K562 (cell line): Measurements from ENCODE around the gene C3AR1. TPM values are rescaled to one million over a fixed set of nuclear protein-coding genes. Genes with fewer than 3 reads are reported as not detected.

Experiments used
- ATAC-seq: fragments of 200-7000 bp; cut with Tn5 transposase; 3 replicates; pipeline ENCODE4 v1.9.1; 2020; ENCODE audit warnings: moderate library complexity
- BruUV-seq: library from RNA; stranded (reverse); fragments of 400-500 nt; replicated peaks from 2 replicates; lab custom pipeline; 2021; lab: Mats Ljungman, UMichigan
- CTCF ChIA-PET: fragments of 300-600 bp; formaldehyde crosslinking; extraction: SDS; loops from one replicate; lab custom pipeline; 2021; ENCODE audit warnings: low intra/inter-chr PET ratio; lab: Yijun Ruan, JAX
- POLR2A ChIA-PET: fragments of 300-600, 350-650 bp; sonication (Branson Sonifier 250); formaldehyde crosslinking; extraction: SDS; loops from one replicate; lab custom pipeline; 2021; ENCODE audit warnings: antibody characterized with exemption, inconsistent platforms; lab: Yijun Ruan, JAX
- DNase-seq, 4 experiments: peaks; one replicate each; pipeline versions ENCODE4 v3.0.0 to v3.0.0-alpha.2; 2011 to 2018; ENCODE audit warnings: low spot score in 3 of 4, mixed read lengths in 3 of 4; ENCODE audit errors: extremely low read depth in 1 of 4
- FAIRE-seq: peaks from 2 replicates; lab custom pipeline; 2011; peaks lifted over from hg19 to GRCh38; lab: Jason Lieb, UNC
- H2AFZ ChIP-seq: 2 replicates; pipeline ENCODE4 v1.6.0; 2011; ENCODE audit warnings: low read depth, low read length, control low read depth, inconsistent platforms
- H3K27ac ChIP-seq: fragments of 200-600 bp; 3 replicates; pipeline ENCODE4 v1.8.0; 2011; ENCODE audit warnings: low read depth, mild to moderate bottlenecking, control low read depth, inconsistent platforms, low read length, moderate library complexity, mixed read lengths; ENCODE audit errors: extremely low read depth
- H3K27me3 ChIP-seq, 2 experiments: fragments of 300-600 bp in 1 of 2; 2 replicates in 1 of 2; 3 replicates in 1 of 2; pipeline versions ENCODE4 v1.6.0 to v1.8.0; 2011; ENCODE audit warnings: inconsistent platforms in 2 of 2, low read length in 2 of 2, mild to moderate bottlenecking in 1 of 2, mixed read lengths in 1 of 2, moderate library complexity in 1 of 2; ENCODE audit not compliant: control insufficient read depth in 2 of 2, insufficient read depth in 2 of 2
- H3K36me3 ChIP-seq: fragments of 300-600 bp; 3 replicates; pipeline ENCODE4 v1.8.0; 2011; ENCODE audit warnings: mild to moderate bottlenecking, low read length, inconsistent platforms; ENCODE audit not compliant: control insufficient read depth, insufficient read depth
- H3K4me1 ChIP-seq, 2 experiments: fragments of 200-600 bp in 1 of 2; replicated peaks in 1 of 2; 2 replicates in 1 of 2; 3 replicates in 1 of 2; pipeline versions ENCODE4 v1.5.1 to v1.8.0; 2011; ENCODE audit warnings: inconsistent platforms in 2 of 2, low read length in 2 of 2, mild to moderate bottlenecking in 1 of 2, mixed read lengths in 1 of 2, moderate library complexity in 1 of 2; ENCODE audit not compliant: control insufficient read depth in 2 of 2, insufficient read depth in 2 of 2
- H3K4me2 ChIP-seq: 2 replicates; pipeline ENCODE4 v1.6.1; 2011; ENCODE audit warnings: low read length, control low read depth, inconsistent platforms, mixed read lengths; ENCODE audit not compliant: insufficient read depth
- H3K4me3 ChIP-seq: fragments of 200-600 bp; sonication (generic), shearing (Covaris generic); 2 replicates; pipeline ENCODE4 v1.5.1; 2016; ENCODE audit warnings: control low read depth, inconsistent platforms
- H3K79me2 ChIP-seq: fragments of 200-600 bp; 3 replicates; pipeline ENCODE4 v1.8.0; 2011; ENCODE audit warnings: low read length, inconsistent platforms; ENCODE audit not compliant: control insufficient read depth, insufficient read depth
- H3K9ac ChIP-seq, 2 experiments: 2 replicates each; pipeline versions ENCODE4 v1.6.0 to v1.6.1; 2011; ENCODE audit warnings: low read depth in 2 of 2, low read length in 2 of 2, control low read depth in 1 of 2, inconsistent platforms in 1 of 2, mild to moderate bottlenecking in 1 of 2, mixed read lengths in 1 of 2; ENCODE audit not compliant: insufficient read depth in 1 of 2
- H3K9me1 ChIP-seq: one replicate; pipeline ENCODE4 v1.6.0; 2011; ENCODE audit warnings: inconsistent platforms, mild to moderate bottlenecking, low read length, moderate library complexity; ENCODE audit not compliant: control insufficient read depth, insufficient read depth
- H3K9me3 ChIP-seq: replicated peaks from 2 replicates; pipeline ENCODE4 v1.5.1; 2011; ENCODE audit warnings: low read depth, low read length, inconsistent platforms; ENCODE audit not compliant: control insufficient read depth, insufficient read depth
- H4K20me1 ChIP-seq: replicated peaks from 2 replicates; pipeline ENCODE4 v1.6.1; 2011; ENCODE audit warnings: low read length, inconsistent platforms, mixed read lengths; ENCODE audit not compliant: control insufficient read depth, insufficient read depth
- ADNP ChIP-seq: fragments of 200-800 bp; sonication (Bioruptor generic); IDR thresholded peaks from 2 replicates; pipeline ENCODE4 v1.6.1; 2016; ENCODE audit warnings: missing genetic modification characterization, missing compliant biosample characterization
- EGR1 ChIP-seq: fragments of 450-650 bp; conservative IDR thresholded peaks from 2 replicates; pipeline ENCODE4 v1.6.1; 2017; ENCODE audit warnings: mild to moderate bottlenecking
- HLTF ChIP-seq: fragments of 450-650 bp; IDR thresholded peaks from 2 replicates; pipeline ENCODE4 v1.6.1; 2016
- MAFF ChIP-seq: IDR thresholded peaks from 2 replicates; pipeline ENCODE4 v1.6.1; 2012; ENCODE audit warnings: low read length, improper control_type of control experiment
- NUFIP1 ChIP-seq: fragments of 450-650 bp; IDR thresholded peaks from 2 replicates; pipeline ENCODE4 v1.6.1; 2018; ENCODE audit not compliant: partially characterized antibody
- SMC3 ChIP-seq: conservative IDR thresholded peaks from 2 replicates; pipeline ENCODE4 v1.6.1; 2011; ENCODE audit warnings: low read depth, low read length, improper control_type of control experiment; ENCODE audit not compliant: insufficient read depth
- ZBTB49 ChIP-seq: sonication (generic); formaldehyde crosslinking; IDR thresholded peaks from 2 replicates; pipeline ENCODE4 v1.8.0; 2022; ENCODE audit warnings: missing genetic modification reagents, mild to moderate bottlenecking, borderline replicate concordance
- ZFPM2 ChIP-seq: fragments of 250-450 bp; sonication (Bioruptor Pico); IDR thresholded peaks from 2 replicates; pipeline ENCODE4 v1.5.1; 2022; ENCODE audit warnings: mild to moderate bottlenecking
- WGBS: fragments of 100-300 bp; shearing (Covaris generic); methylation state at CpG from one replicate; pipeline ENCODE4 v1.1.6; 2016; ENCODE audit warnings: low coverage, mixed read lengths; ENCODE audit not compliant: insufficient coverage; ENCODE audit errors: missing lambda C conversion rate; 5-methylcytosine and 5-hydroxymethylcytosine counted together
- in situ Hi-C: fragments of 300-500 bp; cut with MboI; formaldehyde crosslinking; loops from 4 replicates; pipeline ENCODE4 v1.15.0; 2018; ENCODE audit warnings: inconsistent platforms, mixed read lengths
- intact Hi-C: fragments of 100-400 bp; cut with micrococcal nuclease; formaldehyde crosslinking; loops from 2 replicates; pipeline ENCODE4 v1.14.2; 2022
- polyA plus RNA-seq, 8 experiments: library from polyadenylated mRNA; depleted of rRNA in 4 of 8; stranded (reverse) in 5 of 8; unstranded in 3 of 8; fragments of >200 nt; fragmentation: Nextera tagmentation in 2 of 8; fragmentation: Illumina TruSeq in 1 of 8; extraction: Ambion mirVana in 2 of 8; extraction: Trizol in 1 of 8; gene quantifications; 2 replicates each; pipeline versions ENCODE4 v1.2.1 to v1.2.3, GENCODE V29; 2011 to 2014; ENCODE audit warnings: inconsistent platforms in 1 of 8, missing spikeins in 1 of 8
- total RNA-seq, 7 experiments: library from RNA; depleted of rRNA in 6 of 7; stranded (reverse); fragments of >200 nt in 6 of 7; fragmentation: Illumina TruSeq in 2 of 7; extraction: Trizol in 2 of 7; gene quantifications; 2 replicates each; pipeline versions ENCODE4 v1.2.1 to v1.2.3, GENCODE V29; 2011 to 2021; ENCODE audit warnings: low replicate concordance in 1 of 7

C3AR1 gene
- total and polyA plus RNA-seq, 9 of the 15 experiments (the other 6 are each of a cell fraction or from before 2014, with no cell fraction given), result 2.2 to 12.9 (median 5.3) TPM

GRCh38 chr12:8037947-8038346, 28.2 kb downstream of the C3AR1 start:
- DNase-seq, result peak in 3 of 4 experiments; percentile 20 to 38 (median 22)
- BruUV-seq, result no TSS peak
- no peaks in the 10 kb centered on the region; a peak in 1 of 5 replicates for H3K27me3 ChIP-seq
- TF ChIP-seq MAFF (no peak), ADNP (no peak), ZBTB49 (no peak), ZFPM2 (CRISPR knock-in tag) (no peak), EGR1 (peak; percentile 86), SMC3 (no peak), NUFIP1 (no peak), HLTF (no peak)
- H4K20me1 ChIP-seq, result no peaks in the 10 kb centered on the region; the same call in 1 of the 2 replicates
- H3K36me3 ChIP-seq, result peaks cover 25% of the 10 kb centered on the region; the same call in 1 of the 3 replicates
- H3K9me1 ChIP-seq, result peaks cover 2% of the 10 kb centered on the region
- POLR2A ChIA-PET, result interaction anchor here (0.7 to 1.8 kb wide), 3 partner anchors 11 to 44 kb away, joined by 3 to 6 read pairs (median 4); partner anchors contain the start of gene C3AR1
- H3K4me3 ChIP-seq, result no peak overlapping the region
- in situ Hi-C loops (no loop called here), intact Hi-C loops (no loop called here)
- H3K4me2 ChIP-seq, result peak overlapping the region; percentile 73
- WGBS, result 10% methylated on average over 1 of the region's 6 CpGs
- H3K27ac ChIP-seq, result no peak overlapping the region
- CTCF ChIA-PET, result no interaction called here
- H2AFZ ChIP-seq, result no peak overlapping the region
- H3K79me2 ChIP-seq, result peaks cover 41% of the 10 kb centered on the region
- no peak for ATAC-seq
- no peak overlapping the region; a peak in 1 of 4 replicates for H3K9ac ChIP-seq
- H3K9me3 ChIP-seq, result no peaks in the 10 kb centered on the region
- peaks cover 35 to 54% of the 10 kb centered on the region in 2 experiments for H3K4me1 ChIP-seq
- FAIRE-seq, result peak; percentile 55
